ENCODE data around the gene PDS5A.
"Not testable (repeated sequence)": the region's sequence is repeated elsewhere in the genome, so short reads cannot be mapped to it uniquely, and the experiment has no call there.

The PDS5A gene

GRCh38 chr4:39922399-39922798 is 55.3 kb downstream of the PDS5A start:
- no peak for DNase-seq
- no peak overlapping the region for H3K4me3 ChIP-seq (ENCODE audit: low read depth, low read length)
- in situ Hi-C loops (cut with HindIII; ENCODE audit: low pct_ligation_motif_present, low sequenced_read_pairs): no loop called here
- TF ChIP-seq CTCF (IDR thresholded peaks at IDR 0.05; ENCODE audit: low read depth, low read length, missing control alignments): no peak
- H3K27me3 ChIP-seq (replicated peaks): no peaks in the 10 kb centered on the region
- H3K36me3 ChIP-seq (replicated peaks): peaks cover 6% of the 10 kb centered on the region
- H3K27ac ChIP-seq: no peak overlapping the region

- Histone ChIP-seq H3K27ac (no peak overlapping the region), H3K36me3 (replicated peaks) (peaks cover 10% of the 10 kb centered on the region), H3K27me3 (replicated peaks) (no peaks in the 10 kb centered on the region), H3K4me3 (ENCODE audit: low read depth, low read length) (no peak overlapping the region)
- in situ Hi-C loops (cut with HindIII; ENCODE audit: low pct_ligation_motif_present, low sequenced_read_pairs): no loop called here
- TF ChIP-seq CTCF (IDR thresholded peaks at IDR 0.05; ENCODE audit: low read depth, low read length, missing control alignments): no peak
- no peak for DNase-seq
Observed at GRCh38 chr4:39913471-39913870, 64.2 kb downstream of the PDS5A start.

- TF ChIP-seq CTCF (IDR thresholded peaks at IDR 0.05; ENCODE audit: low read depth, low read length, missing control alignments): no peak
- Histone ChIP-seq H3K27me3 (replicated peaks) (no peaks in the 10 kb centered on the region), H3K27ac (no peak overlapping the region), H3K4me3 (ENCODE audit: low read depth, low read length) (no peak overlapping the region), H3K36me3 (replicated peaks) (peaks cover 11% of the 10 kb centered on the region)
- DNase-seq: no peak
- in situ Hi-C loops (cut with HindIII; ENCODE audit: low pct_ligation_motif_present, low sequenced_read_pairs): no loop called here
Observed at GRCh38 chr4:39910064-39910463, 67.6 kb downstream of the PDS5A start.

- no peak for TF ChIP-seq CTCF (IDR thresholded peaks at IDR 0.05; ENCODE audit: low read depth, low read length, missing control alignments)
- no peak for DNase-seq
Observed at GRCh38 chr4:39908284-39908683, 69.4 kb downstream of the PDS5A start.

GRCh38 chr4:39905656-39906055 is 72.1 kb downstream of the PDS5A start:
- Histone ChIP-seq H3K4me3 (ENCODE audit: low read depth, low read length) (no peak overlapping the region), H3K27me3 (replicated peaks) (no peaks in the 10 kb centered on the region), H3K27ac (no peak overlapping the region), H3K36me3 (replicated peaks) (peaks cover 16% of the 10 kb centered on the region)
- no peak for DNase-seq
- no peak for TF ChIP-seq CTCF (IDR thresholded peaks at IDR 0.05; ENCODE audit: low read depth, low read length, missing control alignments)
- in situ Hi-C loops (cut with HindIII; ENCODE audit: low pct_ligation_motif_present, low sequenced_read_pairs): no loop called here

More at GRCh38 chr4:39908284-39908683, 69.4 kb downstream of the PDS5A start:
- Histone ChIP-seq H3K36me3 (replicated peaks) (peaks cover 11% of the 10 kb centered on the region), H3K27me3 (replicated peaks) (no peaks in the 10 kb centered on the region), H3K27ac (no peak overlapping the region), H3K4me3 (ENCODE audit: low read depth, low read length) (no peak overlapping the region)
- in situ Hi-C loops (cut with HindIII; ENCODE audit: low pct_ligation_motif_present, low sequenced_read_pairs): no loop called here

GRCh38 chr4:39905019-39905418 is 72.7 kb downstream of the PDS5A start:
- DNase-seq; H3K4me3 ChIP-seq (ENCODE audit: low read depth, low read length); H3K27me3 ChIP-seq (replicated peaks); in situ Hi-C loops (cut with HindIII; ENCODE audit: low pct_ligation_motif_present, low sequenced_read_pairs); H3K27ac ChIP-seq: not testable (repeated sequence)
- H3K36me3 ChIP-seq (replicated peaks): peaks cover 15% of the 10 kb centered on the region

Measured in brain microvascular endothelial cell (primary cell).